Iris pigment epithelial cell (primary cell): Measurements from ENCODE around the gene SSUH2.

Experiments
- DNase-seq: peaks from one replicate; pipeline ENCODE4 v3.0.0-alpha.2; 2011; ENCODE audit warnings: low read depth

SSUH2 gene

GRCh38 chr3:8579943-8580342 lies 64.7 kb downstream of the SSUH2 start:
- no peak for DNase-seq

GRCh38 chr3:8579096-8579495 lies 65.5 kb downstream of the SSUH2 start:
- DNase-seq = peak; percentile 46

- DNase-seq = no peak
Measured at GRCh38 chr3:8578282-8578681, 66.3 kb downstream of the SSUH2 start.

- DNase-seq = peak; percentile 87
Measured at GRCh38 chr3:8576841-8577571, 67.6 kb downstream of the SSUH2 start.

- no peak for DNase-seq
Measured at GRCh38 chr3:8576436-8576835, 68.2 kb downstream of the SSUH2 start.

- peak; percentile 83 for DNase-seq
Measured at GRCh38 chr3:8575364-8576104, 69.1 kb downstream of the SSUH2 start.

GRCh38 chr3:8574670-8575322 lies 69.8 kb downstream of the SSUH2 start:
- no peak for DNase-seq

- DNase-seq = no peak
Measured at GRCh38 chr3:8574040-8574669, 70.4 kb downstream of the SSUH2 start.

GRCh38 chr3:8573342-8573926 lies 71.2 kb downstream of the SSUH2 start:
- DNase-seq = no peak

- no peak for DNase-seq
Measured at GRCh38 chr3:8571256-8571655, 73.3 kb downstream of the SSUH2 start.
